Measurements from ENCODE around the gene ROR1.

The ROR1 gene

DNA sequence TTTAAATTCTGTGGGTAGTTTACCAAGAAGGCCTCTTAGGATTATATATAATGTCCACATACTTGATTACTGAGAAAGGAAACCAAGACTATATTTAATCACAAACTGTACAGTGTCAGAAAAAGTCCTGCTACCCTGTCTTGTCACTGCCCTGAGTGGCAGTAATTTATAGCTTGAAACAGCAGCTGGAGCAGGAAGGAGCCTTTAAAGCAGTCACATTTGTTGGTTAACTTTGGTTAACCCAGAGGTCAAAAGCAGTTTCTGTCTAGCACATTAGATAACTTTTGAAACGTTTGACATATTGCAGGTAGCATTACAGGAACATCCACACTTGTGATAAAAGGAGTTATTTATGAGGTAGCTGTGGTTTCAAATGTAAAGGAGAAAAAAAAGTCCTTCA, 161.7 kb downstream of the ROR1 start:
- DNase-seq (ENCODE audit: low read depth in 2 of 2) = no peak

DNA sequence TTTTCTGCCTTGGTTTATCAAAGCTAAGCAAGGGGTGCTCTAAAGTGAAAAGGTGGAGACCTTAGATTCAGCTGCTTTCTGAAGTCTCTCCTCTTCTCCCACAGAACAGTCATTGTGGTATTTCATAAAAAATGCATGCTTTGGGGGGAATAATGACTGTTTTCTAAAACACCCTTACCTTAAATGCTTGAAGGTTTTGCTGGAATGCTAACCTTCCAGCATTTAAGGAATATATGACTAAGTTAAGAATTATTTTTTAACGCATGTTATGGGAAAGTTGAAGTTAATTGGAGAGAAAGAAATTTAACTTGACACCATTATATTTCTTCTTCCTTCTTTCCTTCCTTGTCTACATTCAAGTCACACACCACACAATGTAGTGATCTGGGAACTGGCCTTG, 162.5 kb downstream of the ROR1 start:
- DNase-seq (ENCODE audit: low read depth in 2 of 2) = no peak

DNA sequence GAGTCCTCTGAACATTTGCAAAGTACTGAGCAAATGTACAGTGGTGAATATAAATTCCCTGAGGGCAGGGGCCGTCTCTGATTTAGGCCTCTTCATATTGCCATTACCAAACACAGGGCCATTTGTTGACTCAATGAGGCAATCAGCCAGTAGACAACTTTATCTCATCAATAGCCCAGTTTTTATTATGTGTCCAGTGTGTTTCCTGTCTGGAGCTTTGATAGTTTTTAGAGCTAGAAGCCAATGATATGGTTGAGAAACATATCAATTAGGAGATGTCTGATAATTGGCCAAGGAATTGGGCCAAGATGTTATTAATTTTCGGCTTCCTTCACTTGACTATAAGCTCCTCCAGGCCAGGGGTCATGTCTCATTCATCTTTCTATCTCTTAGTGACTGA, 163.0 kb downstream of the ROR1 start:
- DNase-seq (ENCODE audit: low read depth in 2 of 2) = no peak

DNA sequence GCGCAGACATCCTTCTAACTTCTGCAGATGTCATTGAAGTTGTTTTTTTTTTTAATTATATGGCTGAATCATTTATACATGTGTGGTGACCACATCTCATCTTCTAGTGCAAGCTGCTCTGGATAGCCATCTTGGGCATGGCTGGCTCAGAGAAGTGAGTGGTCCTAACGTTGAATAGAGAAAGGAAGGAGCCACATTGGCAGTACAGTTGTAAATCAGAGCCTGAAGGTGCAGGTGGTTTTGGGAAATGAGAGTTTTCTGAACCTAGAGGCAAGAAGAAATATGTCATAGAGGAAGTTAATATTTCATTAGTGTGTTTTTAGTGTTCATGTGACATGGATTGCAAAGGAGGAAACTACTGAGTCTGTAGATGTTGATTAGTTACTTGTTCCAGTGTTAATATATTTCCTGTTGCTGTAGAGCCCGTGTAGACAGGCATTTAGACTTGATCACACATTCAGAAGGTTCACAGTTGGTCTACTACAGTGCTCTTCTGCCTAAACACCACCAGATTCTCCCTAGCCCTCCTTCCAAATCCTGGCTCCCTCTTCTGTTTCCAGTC, 163.7 kb downstream of the ROR1 start:
- no peak for DNase-seq (ENCODE audit: low read depth in 2 of 2)

DNA sequence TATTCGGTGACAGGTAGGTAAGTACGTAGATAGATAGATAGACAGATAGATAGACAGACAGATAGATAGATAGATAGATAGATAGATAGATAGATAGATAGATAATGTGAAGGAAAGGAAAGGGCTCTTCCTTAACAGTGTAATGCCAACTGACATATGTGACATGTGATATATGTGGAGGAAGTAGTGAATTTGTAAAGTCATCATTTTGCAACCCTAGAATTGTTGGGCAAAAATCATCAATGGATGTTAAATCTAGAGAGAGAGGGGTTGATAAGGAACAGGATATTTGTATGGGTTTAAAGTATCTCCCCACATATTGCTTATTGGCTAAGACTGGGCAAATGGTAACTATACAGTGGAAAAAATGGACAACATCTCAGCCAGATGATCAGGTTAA, 166.6 kb downstream of the ROR1 start:
- DNase-seq (ENCODE audit: low read depth in 2 of 2) = no peak

DNA sequence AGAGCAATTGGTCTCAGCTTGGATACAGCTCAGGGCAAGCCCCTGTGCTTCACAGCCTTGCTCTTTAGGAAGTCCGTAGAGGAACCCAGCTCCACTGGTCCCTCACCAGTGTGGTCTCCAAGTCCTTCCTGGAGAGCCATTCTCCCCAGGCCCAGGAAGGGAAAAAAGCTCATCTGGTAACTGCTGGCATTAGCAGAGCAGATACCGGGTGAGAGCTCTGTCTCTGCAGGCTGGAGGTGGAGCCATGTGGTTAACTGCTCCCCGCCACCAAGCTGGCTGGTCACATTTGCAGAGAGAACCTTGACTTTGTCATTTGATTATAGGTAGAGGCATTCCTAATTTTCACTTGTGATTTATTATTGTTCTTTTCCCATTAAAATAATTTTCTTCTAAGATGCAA, 169.6 kb downstream of the ROR1 start:
- DNase-seq (ENCODE audit: low read depth in 2 of 2) = no peak

DNA sequence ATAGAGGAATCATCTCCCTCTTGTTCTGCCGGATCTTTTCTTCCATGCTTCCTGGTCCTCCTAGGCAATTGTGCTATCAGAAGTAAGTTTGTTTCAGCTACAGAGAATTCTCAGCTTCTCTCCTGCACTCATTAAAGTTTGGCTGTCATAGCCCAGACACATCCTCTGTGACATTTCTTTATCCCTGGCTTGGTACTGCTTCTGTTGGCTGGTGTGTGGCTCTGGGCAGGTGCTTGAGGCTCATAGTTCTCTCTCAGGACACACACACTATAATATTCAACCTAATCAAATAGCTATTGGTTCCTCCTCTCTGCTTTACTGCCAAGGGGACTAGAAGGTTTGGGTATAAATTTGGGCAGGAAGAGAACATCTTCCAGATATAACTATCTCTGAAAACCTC, 172.1 kb downstream of the ROR1 start:
- no peak for DNase-seq (ENCODE audit: low read depth in 2 of 2)

DNA sequence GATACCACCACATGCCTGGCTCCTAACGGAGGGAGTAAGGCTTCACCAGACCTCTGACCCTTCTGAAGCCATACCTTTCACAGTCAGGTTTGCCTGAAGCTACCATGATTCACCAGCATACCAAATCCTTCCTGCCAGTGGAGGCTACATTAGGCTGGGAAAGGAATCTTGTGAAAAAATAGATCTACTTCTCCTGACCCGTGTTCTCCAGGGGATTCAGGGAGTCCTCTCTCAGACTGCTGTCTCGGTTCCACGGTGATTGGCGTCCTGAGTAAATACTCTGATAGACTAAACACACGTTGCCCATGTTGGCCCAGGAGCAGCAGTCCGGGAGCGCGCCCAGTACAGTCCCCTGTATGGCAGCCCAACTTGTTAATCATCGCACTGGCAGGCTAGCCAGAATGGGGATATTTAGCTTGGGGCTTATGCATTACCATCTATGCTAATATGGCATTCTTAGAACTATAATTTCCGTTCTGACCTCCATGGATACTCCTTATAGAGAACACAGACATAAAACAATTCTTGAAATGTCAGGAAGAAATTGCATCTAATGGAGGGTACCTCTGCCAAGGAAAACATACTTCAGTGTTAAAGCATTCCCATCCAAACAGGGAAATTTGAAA, 173.2 kb downstream of the ROR1 start:
- no peak for DNase-seq (ENCODE audit: low read depth in 2 of 2)

DNA sequence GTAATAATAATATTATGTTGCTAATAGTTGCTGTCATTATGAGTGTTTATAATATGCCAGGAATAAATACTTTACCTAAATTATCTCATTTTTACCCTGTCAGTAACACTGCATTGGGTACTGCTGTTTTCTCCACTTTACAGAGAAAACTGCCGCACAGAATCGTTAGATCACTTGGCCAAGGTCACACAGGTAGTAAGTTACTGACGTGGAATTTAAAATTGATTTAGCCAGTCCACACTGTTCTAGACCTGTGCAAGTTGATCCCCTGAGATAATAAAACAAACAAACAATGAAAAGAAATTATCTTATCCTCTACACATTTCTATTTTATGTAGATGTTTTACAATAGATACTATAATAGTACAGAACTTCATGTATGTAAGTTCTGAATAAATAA, 174.1 kb downstream of the ROR1 start:
- DNase-seq (ENCODE audit: low read depth in 2 of 2) = no peak

DNA sequence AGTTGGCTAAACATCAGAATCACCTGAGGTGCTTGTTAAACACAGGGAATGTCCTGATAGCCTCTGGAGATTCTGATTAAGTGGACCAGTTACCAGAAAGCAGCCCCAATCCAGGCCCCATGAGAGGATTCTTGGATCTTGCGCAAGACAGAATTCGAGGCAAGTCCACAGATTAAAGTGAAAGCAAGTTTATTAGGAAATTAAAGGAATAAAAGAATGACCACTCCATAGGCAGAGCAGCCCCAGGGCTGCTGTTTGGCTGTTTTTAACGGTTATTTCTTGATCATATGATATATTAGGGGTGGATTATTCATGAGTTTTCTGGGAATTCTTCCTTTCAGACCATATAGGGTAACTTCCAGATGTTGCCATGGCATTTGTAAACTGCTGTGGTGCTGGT, 176.2 kb downstream of the ROR1 start:
- DNase-seq (ENCODE audit: low read depth in 2 of 2) = no peak

DNA sequence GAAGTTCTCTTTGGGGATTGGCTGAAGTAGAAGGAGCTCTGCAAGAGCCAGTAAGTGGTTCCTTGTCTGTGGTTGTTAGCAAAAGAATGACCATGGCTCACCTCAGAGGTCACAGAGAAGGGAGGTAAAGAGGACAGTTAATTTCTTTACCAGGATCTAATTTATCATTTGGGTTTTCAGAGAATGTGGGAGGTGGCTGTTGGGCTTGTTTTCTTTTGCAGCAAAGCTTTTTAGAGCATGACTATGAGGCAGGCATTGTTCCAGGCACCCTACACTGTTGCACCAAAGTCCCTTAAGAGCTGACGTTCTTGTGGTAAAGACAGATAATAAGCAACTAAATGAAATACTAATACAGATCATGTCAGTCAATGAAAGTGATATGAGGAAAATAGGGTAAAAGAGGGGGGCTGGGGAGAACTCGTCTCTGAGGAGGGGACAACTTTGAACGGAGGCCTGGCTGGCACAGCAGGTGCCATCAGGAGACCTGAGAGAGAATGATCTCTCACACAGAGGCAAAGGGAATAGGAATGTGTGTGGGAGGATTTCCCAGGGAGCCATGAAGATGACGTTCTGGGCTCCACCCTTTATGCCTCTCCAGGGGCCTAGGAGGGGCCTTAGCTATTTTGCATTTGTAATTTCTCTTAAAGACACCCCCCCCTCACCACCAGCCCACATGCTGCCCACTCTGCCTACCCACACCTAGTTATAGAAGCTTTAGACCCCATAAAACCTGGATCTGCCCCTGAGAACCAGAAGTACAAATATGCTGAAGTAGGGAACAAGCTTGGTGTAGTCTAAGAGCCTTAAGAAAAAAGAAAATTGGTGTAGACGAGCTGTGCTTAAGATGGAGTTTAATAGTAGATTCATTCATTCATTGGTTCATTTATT, 177.5 kb downstream of the ROR1 start:
- DNase-seq (ENCODE audit: low read depth in 2 of 2) = no peak

DNA sequence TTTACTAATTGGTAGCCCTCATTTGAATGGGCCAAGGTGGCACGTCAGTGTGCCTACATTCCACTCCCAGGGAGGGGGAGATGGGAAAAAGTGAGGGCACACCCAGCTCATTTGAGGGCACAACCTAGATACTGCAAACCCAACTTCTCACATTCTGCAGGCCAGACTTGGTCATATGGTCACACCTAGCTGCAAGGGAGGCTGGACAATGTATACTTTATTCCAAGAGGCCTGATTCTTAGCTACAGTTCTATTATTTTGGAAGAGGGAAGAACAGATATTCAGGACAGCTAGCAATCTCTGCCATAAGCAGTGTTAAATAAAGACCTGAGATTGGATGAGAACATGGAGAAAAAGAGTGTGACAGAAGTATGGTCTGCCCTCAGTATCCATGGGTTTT, 180.4 kb downstream of the ROR1 start:
- no peak for DNase-seq (ENCODE audit: low read depth in 2 of 2)

DNA sequence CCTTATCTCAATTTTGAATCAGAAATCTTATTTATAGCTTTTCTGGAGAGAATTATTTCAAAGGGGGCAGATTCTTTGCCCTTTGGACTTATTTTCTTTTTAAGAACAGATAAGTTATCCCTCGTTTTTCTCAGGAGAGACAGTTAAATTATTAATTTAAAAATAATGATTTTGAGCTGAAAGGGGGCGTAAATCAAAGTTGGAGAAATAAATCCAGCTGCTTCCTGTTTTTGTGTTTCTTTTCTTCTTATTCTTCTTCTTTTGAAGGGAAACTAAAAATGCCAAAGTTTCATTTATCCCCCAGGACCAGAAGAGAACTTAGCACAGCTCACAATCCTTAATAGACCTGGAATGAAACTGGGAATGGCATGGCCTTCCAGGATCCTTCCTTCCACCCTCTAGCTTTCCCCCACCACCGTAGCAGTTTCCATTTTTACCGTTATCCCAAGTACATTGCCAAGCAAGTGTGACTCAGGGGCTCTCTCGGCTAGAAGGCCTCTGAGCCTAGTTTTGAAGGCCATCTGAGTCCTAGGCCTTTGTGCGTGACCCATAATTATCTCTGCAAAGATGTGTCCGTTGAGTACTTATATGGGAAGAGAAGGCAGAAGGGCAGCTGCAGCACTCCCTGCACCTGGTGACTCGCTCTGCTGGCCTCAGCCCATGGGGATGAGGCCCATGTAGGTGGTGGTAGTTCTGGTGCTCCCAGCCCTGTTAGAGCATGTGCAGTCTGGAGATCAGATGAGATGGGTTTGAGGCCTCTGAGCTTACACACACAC, 181.7 kb downstream of the ROR1 start:
- DNase-seq (ENCODE audit: low read depth in 2 of 2) = no peak

DNA sequence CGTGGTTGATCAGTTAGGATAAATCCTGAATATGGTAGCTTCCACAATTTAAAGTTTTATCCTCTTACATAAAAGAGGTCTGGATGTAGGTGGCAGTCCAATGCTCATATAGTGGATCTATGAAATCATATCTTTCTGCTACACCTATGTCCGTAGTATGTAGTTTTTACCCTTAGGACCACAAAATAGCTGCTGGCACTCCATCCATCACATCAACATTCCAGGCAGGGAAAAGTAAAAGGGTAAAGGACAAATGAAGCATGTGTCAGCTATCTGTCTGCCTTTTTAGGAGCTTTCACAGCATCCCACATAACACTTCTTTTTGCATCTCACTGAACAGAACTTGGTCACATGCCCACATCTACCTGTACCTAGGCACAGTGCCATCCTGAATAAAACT, 184.7 kb downstream of the ROR1 start:
- DNase-seq (ENCODE audit: low read depth in 2 of 2) = no peak

DNA sequence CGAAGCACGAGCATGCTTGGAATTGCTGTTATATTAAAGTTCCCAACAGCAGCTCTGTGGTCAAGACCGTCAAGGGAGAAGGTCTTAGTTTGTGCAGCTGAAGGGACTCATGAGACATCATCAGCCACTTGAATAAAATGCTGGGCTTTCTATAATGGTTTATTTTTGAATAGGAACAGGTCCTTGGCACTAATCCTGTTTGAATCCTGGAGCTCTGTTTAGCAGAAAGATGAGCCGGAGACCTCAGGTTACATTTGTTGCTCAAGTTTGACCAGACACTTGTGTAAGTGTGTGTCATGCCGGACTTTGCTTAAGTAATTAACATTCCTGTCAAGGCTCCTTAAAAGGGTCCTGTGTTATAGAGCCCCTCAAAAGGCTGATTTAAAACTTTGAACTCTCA, 186.5 kb downstream of the ROR1 start:
- no peak for DNase-seq (ENCODE audit: low read depth in 2 of 2)

DNA sequence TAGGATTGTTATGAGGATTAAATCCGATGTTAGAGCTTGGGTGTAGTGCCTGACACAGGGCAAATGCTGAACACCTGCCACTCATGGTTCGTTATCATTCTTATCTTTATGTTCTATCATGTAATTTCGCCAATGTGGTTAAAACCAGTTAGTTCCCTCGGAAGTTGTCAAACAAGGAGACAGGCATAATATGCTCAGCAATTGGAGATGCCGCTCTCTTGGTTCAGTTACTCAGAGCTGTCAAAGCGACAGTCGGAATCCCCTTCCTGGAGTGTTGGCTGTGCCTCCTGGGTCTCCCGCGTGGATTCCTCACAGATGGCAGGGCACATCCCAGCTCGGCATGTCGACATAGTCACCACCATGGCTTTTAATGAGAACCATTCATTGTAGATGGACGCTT, 192.2 kb downstream of the ROR1 start:
- DNase-seq (ENCODE audit: low read depth in 2 of 2) = no peak

DNA sequence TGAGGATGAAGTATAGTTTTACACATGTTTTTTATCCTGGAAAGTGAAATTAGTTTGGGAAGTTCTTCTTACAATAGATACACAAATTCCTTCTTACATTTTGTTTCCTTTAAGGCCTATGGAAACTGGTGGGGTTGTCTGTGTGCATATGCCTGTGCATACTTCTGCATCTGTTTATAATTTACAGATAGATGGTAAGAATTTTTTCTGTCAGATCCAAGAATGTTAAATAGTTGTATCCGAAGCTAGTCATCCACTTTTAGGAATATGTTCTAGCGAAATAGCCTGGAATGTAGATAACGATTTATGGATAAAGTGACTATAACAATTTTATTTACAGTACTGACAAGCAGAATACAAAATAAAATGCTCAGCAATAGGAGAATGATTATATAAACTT, 194.1 kb downstream of the ROR1 start:
- no peak for DNase-seq (ENCODE audit: low read depth in 2 of 2)

DNA sequence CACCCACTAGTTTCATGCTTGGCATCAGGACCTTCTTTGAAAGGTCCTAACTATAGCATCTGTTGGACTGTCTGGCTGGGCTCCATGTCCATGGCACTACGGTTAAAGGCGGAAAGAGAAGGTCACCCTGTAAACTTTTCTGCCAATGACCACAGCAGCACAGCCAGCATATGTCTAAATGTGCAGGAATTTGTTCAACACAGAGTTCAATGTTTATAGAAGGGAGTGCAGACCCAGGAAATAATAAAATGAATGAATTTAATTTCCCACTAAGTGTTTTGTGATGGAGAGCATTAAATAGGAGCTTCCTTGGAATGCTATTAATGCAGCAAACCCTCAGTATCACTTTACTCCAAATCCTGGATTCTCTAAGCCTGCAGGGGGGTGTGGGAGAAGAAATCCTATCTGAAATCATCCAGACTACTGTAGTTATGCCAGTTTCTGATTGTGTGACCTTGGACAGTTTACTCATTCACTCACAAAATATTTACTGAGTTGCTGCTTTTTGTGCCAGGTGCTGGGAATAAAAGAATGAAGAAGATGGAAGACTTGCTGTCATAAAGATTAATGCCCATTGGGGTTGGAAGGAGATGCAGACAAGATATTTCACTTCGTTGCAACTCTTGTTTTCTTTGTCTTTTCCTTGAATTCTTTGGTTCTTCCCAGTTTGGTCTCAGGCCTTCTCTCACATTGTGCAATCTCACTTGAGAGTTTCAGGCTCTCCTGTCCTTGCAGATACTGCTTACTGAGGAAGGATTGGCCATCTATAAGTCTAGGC, 195.0 kb downstream of the ROR1 start:
- DNase-seq (ENCODE audit: low read depth in 2 of 2) = no peak

DNA sequence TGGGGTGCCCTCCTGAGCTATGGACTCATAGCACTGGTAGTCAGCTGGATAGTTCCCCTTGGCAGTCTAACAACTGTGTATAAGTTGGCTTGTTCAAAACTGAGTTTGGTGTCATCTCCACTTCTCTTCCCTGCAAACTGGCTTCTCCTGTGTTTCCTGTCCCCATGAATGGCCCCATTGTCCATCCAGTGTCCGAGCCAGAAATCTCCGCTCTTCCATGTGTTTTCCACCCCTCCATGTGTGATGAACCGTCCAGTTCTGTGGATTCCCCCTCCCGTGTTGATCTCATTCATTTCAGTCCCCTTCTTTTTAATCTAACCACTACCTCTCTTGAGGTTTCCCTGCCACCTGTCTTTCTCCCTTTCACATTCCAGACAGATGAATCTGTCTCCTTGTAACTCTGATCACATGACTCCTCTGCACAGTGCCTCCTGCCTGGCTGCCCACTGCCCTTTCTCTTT, 195.7 kb downstream of the ROR1 start:
- DNase-seq (ENCODE audit: low read depth in 2 of 2) = no peak

DNA sequence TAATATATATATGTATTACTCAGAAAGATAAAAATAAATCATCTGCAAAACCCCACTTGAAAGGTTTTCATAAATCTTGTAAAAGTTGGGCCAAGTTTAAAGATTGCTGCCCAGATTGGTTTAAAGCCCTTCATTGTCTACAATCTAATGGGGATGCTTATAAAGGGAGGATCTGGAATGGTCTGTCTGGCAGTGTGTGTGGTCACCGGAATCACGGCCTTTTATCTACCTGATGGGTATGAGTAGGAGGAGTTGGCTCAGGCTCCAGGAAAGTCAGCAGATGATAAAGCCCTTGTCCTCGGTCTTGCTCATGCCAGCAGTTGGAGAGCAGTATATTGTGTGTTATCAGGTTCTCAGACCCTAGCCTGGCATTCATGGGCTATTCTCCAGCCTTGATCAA, 197.7 kb downstream of the ROR1 start:
- no peak for DNase-seq (ENCODE audit: low read depth in 2 of 2)

DNA sequence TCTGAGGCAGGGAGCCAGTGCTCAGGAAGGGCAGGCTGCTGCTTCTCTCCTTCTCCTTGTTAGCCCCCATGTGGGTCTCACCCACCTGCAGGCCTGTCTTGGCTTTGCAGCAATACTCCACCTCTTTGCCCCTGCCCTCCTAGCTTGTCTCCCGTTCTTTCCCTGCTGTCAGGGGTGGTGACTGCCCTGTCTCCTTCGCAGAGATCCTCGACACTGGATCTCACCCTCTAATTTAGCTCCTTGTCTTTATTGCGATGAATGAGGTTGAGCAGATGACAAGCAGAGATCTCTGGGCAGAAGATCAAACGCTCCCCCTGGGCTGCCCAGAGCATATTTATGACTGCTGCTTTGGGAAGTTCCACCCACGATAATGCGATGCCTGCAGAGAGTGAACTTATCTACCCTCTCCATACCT, 199.2 kb downstream of the ROR1 start:
- DNase-seq (ENCODE audit: low read depth in 2 of 2) = no peak

DNA sequence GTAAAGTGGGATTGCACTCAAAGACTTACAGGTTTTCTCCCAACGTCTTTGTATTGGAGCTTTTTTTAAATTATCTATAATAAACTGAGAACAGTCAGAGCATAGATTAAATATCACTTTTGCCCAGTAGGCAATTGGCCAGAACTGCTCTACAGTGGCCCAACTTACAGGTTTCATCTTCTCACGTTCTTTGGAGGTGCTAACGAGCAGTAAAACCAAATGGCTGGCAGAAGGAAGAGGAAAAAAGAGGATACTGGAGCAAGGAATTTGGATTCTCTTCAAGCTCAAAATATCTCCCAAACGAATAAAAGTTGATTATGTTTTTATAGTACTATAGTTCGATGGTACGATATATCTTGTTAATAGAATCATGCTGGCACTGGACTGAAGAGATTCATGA, 201.1 kb downstream of the ROR1 start:
- DNase-seq (ENCODE audit: low read depth in 2 of 2) = no peak
